H1 (cell line): ENCODE data around the gene MID2. TPM values are rescaled to one million over a fixed set of nuclear protein-coding genes. Genes with fewer than 3 reads are reported as not detected.

Experiments used
- CTCF ChIA-PET: fragments of 300-600 bp; sonication (Branson Sonifier 250); formaldehyde crosslinking; loops from one replicate; lab custom pipeline; 2021; ENCODE audit not compliant: partially characterized antibody; lab: Charles Lee
- POLR2A ChIA-PET: fragments of 300-600 bp; sonication (Branson Sonifier 250); formaldehyde crosslinking; loops from one replicate; lab custom pipeline; 2021; ENCODE audit warnings: inconsistent platforms; ENCODE audit not compliant: partially characterized antibody; lab: Charles Lee
- DNase-seq, 2 experiments: peaks; one replicate each; pipeline versions ENCODE4 v3.0.0 to v3.0.0-alpha.2; 2010 to 2022; ENCODE audit warnings: low spot score in 2 of 2, low read depth in 1 of 2, mixed read lengths in 1 of 2
- FAIRE-seq: peaks from 2 replicates; lab custom pipeline; 2011; peaks lifted over from hg19 to GRCh38; lab: Jason Lieb, UNC
- H2AFZ ChIP-seq: 2 replicates; pipeline ENCODE4 v1.8.1; 2012; ENCODE audit warnings: low read length, inconsistent platforms
- H2AK5ac ChIP-seq: 2 replicates; pipeline ENCODE4 v1.6.1; 2013; ENCODE audit warnings: low read depth, low read length
- H2BK120ac ChIP-seq: replicated peaks from 2 replicates; pipeline ENCODE3; 2013; ENCODE audit warnings: low read depth, low read length, inconsistent platforms
- H2BK12ac ChIP-seq: 2 replicates; pipeline ENCODE4 v1.6.1; 2013; ENCODE audit warnings: low read depth, low read length
- H2BK15ac ChIP-seq: 2 replicates; pipeline ENCODE4 v1.6.1; 2013; ENCODE audit warnings: low read length
- H2BK20ac ChIP-seq: 2 replicates; pipeline ENCODE4 v1.6.1; 2013; ENCODE audit warnings: low read length
- H2BK5ac ChIP-seq: 2 replicates; pipeline ENCODE4 v1.6.1; 2013; ENCODE audit warnings: low read depth, low read length
- H3K14ac ChIP-seq: 2 replicates; pipeline ENCODE4 v1.6.1; 2013; ENCODE audit warnings: inconsistent platforms; ENCODE audit not compliant: insufficient read length
- H3K18ac ChIP-seq: 2 replicates; pipeline ENCODE4 v1.6.1; 2013; ENCODE audit warnings: low read length; ENCODE audit errors: extremely low read depth
- H3K23ac ChIP-seq: 2 replicates; pipeline ENCODE4 v1.6.1; 2013; ENCODE audit warnings: inconsistent platforms; ENCODE audit not compliant: insufficient read length
- H3K23me2 ChIP-seq: 2 replicates; pipeline ENCODE4 v1.6.1; 2013; ENCODE audit warnings: low read depth, low read length
- H3K27ac ChIP-seq: 2 replicates; pipeline ENCODE4 v1.6.1; 2011; ENCODE audit warnings: low read depth, low read length, inconsistent platforms
- H3K27me3 ChIP-seq, 4 experiments: replicated peaks in 1 of 4; 1 replicate in 1 of 4; 2 replicates in 3 of 4; pipeline versions ENCODE4 v1.6.1 to v1.8.1; 2011 to 2013; ENCODE audit warnings: low read length in 3 of 4, mild to moderate bottlenecking in 3 of 4, inconsistent platforms in 2 of 4, mixed read lengths in 2 of 4, moderate library complexity in 1 of 4; ENCODE audit not compliant: control insufficient read depth in 3 of 4, insufficient read depth in 3 of 4; ENCODE audit errors: extremely low read depth in 1 of 4
- H3K36me3 ChIP-seq, 4 experiments: 2 replicates each; pipeline versions ENCODE4 v1.6.1 to v1.8.1; 2011 to 2013; ENCODE audit warnings: mild to moderate bottlenecking in 4 of 4, low read length in 3 of 4, moderate library complexity in 2 of 4, control low read depth in 1 of 4, inconsistent platforms in 1 of 4; ENCODE audit not compliant: insufficient read depth in 4 of 4, control insufficient read depth in 2 of 4
- H3K4ac ChIP-seq: replicated peaks from 2 replicates; pipeline ENCODE3; 2013; ENCODE audit warnings: low read length, low read depth, mixed read lengths, inconsistent platforms; ENCODE audit not compliant: insufficient read length
- H3K4me1 ChIP-seq, 4 experiments: replicated peaks in 1 of 4; 1 replicate in 1 of 4; 2 replicates in 3 of 4; pipeline versions ENCODE4 v1.6.1 to v1.8.1; 2011 to 2013; ENCODE audit warnings: low read length in 3 of 4, inconsistent platforms in 2 of 4, mixed read lengths in 1 of 4; ENCODE audit not compliant: insufficient read depth in 4 of 4, control insufficient read depth in 3 of 4
- H3K4me2 ChIP-seq, 2 experiments: 2 replicates each; pipeline versions ENCODE4 v1.6.1 to v1.8.1; 2011 to 2013; ENCODE audit warnings: low read depth in 2 of 2, low read length in 2 of 2, control low read depth in 1 of 2, inconsistent platforms in 1 of 2, mild to moderate bottlenecking in 1 of 2; ENCODE audit not compliant: insufficient read depth in 1 of 2
- H3K4me3 ChIP-seq, 4 experiments: fragments of 200-600, 300-600 bp in 1 of 4; sonication (generic), shearing (Covaris generic), sonication (Bioruptor Twin) in 1 of 4; 2 replicates each; pipeline versions ENCODE4 v1.5.1 to v1.8.1; 2011 to 2016; ENCODE audit warnings: low read length in 4 of 4, low read depth in 3 of 4, control low read depth in 2 of 4, inconsistent platforms in 2 of 4, mild to moderate bottlenecking in 2 of 4, mixed read lengths in 1 of 4, moderate library complexity in 1 of 4; ENCODE audit not compliant: insufficient read depth in 2 of 4; ENCODE audit errors: extremely low read depth in 1 of 4
- H3K56ac ChIP-seq: replicated peaks from 2 replicates; pipeline ENCODE3; 2013; ENCODE audit warnings: low read depth, mild to moderate bottlenecking, mixed read lengths, low read length, inconsistent platforms; ENCODE audit not compliant: insufficient read length
- H3K79me1 ChIP-seq: 2 replicates; pipeline ENCODE4 v1.6.1; 2013; ENCODE audit warnings: low read depth, low read length, control low read depth
- H3K79me2 ChIP-seq, 2 experiments: 2 replicates each; pipeline versions ENCODE4 v1.6.1 to v1.8.1; 2012 to 2013; ENCODE audit warnings: low read length in 2 of 2, mild to moderate bottlenecking in 2 of 2, inconsistent platforms in 1 of 2; ENCODE audit not compliant: insufficient read depth in 2 of 2, control insufficient read depth in 1 of 2
- H3K9ac ChIP-seq, 4 experiments: replicated peaks in 1 of 4; 1 replicate in 1 of 4; 2 replicates in 3 of 4; pipeline versions ENCODE4 v1.6.1 to v1.8.1; 2011 to 2013; ENCODE audit warnings: low read depth in 3 of 4, low read length in 3 of 4, control low read depth in 2 of 4, mild to moderate bottlenecking in 2 of 4, moderate library complexity in 2 of 4, inconsistent platforms in 1 of 4; ENCODE audit errors: extremely low read depth in 1 of 4
- H3K9me3 ChIP-seq, 2 experiments: 2 replicates each; pipeline versions ENCODE4 v1.6.1 to v1.8.1; 2012 to 2013; ENCODE audit warnings: mild to moderate bottlenecking in 2 of 2, moderate library complexity in 2 of 2, control low read depth in 1 of 2, inconsistent platforms in 1 of 2, low read depth in 1 of 2, low read length in 1 of 2, mixed read lengths in 1 of 2; ENCODE audit not compliant: insufficient read depth in 2 of 2
- H4K20me1 ChIP-seq, 2 experiments: replicated peaks in 1 of 2; 2 replicates each; pipeline versions ENCODE3 to v1.8.1; 2011 to 2013; ENCODE audit warnings: inconsistent platforms in 2 of 2, low read length in 2 of 2, mild to moderate bottlenecking in 1 of 2; ENCODE audit not compliant: insufficient read depth in 2 of 2, control insufficient read depth in 1 of 2
- H4K5ac ChIP-seq: 2 replicates; pipeline ENCODE4 v1.6.1; 2013; ENCODE audit warnings: low read length, low read depth, mixed read lengths, inconsistent platforms; ENCODE audit not compliant: insufficient read length
- H4K8ac ChIP-seq: 2 replicates; pipeline ENCODE4 v1.8.0; 2013; ENCODE audit warnings: mild to moderate bottlenecking, moderate library complexity, low read length, inconsistent platforms; ENCODE audit not compliant: insufficient read depth; ENCODE audit errors: extremely low read depth
- H4K91ac ChIP-seq: replicated peaks from 2 replicates; pipeline ENCODE3; 2013; ENCODE audit warnings: low read length, mixed read lengths, inconsistent platforms; ENCODE audit not compliant: insufficient read length
- ASH2L ChIP-seq: fragments of 200-600, 300-600 bp; sonication (generic); IDR thresholded peaks from one replicate; pipeline ENCODE4 v1.7.1; 2017; ENCODE audit warnings: low read length
- BCL11A ChIP-seq, 2 experiments: IDR thresholded peaks; one replicate each; pipeline ENCODE4 v1.6.1; 2011; ENCODE audit warnings: low read depth in 2 of 2, low read length in 2 of 2, mild to moderate bottlenecking in 2 of 2
- CBX5 ChIP-seq: fragments of 300-800, 300-1000 bp; sonication (generic); IDR thresholded peaks from 2 replicates; pipeline ENCODE4 v1.7.1; 2016; ENCODE audit warnings: antibody characterized with exemption, low read length, low read depth
- CBX8 ChIP-seq: fragments of 300-800, 300-1000 bp; sonication (generic); IDR thresholded peaks from 2 replicates; pipeline ENCODE4 v1.7.1; 2016; ENCODE audit warnings: low read depth, low read length, borderline replicate concordance
- CTBP2 ChIP-seq: IDR thresholded peaks from 2 replicates; pipeline ENCODE4 v1.7.0; 2011; ENCODE audit warnings: borderline replicate concordance, mild to moderate bottlenecking, moderate library complexity, mixed read lengths, low read length; ENCODE audit not compliant: insufficient read depth, insufficient read length
- JUN ChIP-seq: IDR thresholded peaks from 2 replicates; pipeline ENCODE4 v1.6.1; 2011; ENCODE audit warnings: low read depth, mild to moderate bottlenecking, improper control_type of control experiment, low read length
- JUND ChIP-seq: IDR thresholded peaks from 2 replicates; pipeline ENCODE4 v1.6.1; 2011; ENCODE audit warnings: mild to moderate bottlenecking, improper control_type of control experiment, low read length
- NRF1 ChIP-seq: IDR thresholded peaks from 2 replicates; pipeline ENCODE4 v1.6.1; 2011; ENCODE audit warnings: mild to moderate bottlenecking, low read depth, low read length, improper control_type of control experiment
- POLR2A ChIP-seq, 2 experiments: IDR thresholded peaks; 1 replicate in 1 of 2; 2 replicates in 1 of 2; pipeline ENCODE4 v1.6.1; 2011; ENCODE audit warnings: low read depth in 2 of 2, low read length in 2 of 2, mild to moderate bottlenecking in 2 of 2; ENCODE audit errors: control extremely low read depth in 1 of 2
- SP2 ChIP-seq: IDR thresholded peaks from 2 replicates; pipeline ENCODE4 v1.6.1; 2012; ENCODE audit warnings: mild to moderate bottlenecking, low read length, inconsistent platforms
- SP4 ChIP-seq: IDR thresholded peaks from 2 replicates; pipeline ENCODE4 v1.6.1; 2012; ENCODE audit warnings: low read length, inconsistent platforms
- SUZ12 ChIP-seq: fragments of 200-600 bp; sonication (generic); IDR thresholded peaks from 2 replicates; pipeline ENCODE4 v1.6.1; 2012; ENCODE audit warnings: mild to moderate bottlenecking, inconsistent platforms, low read length, moderate library complexity, mixed read lengths
- TAF1 ChIP-seq: IDR thresholded peaks from 2 replicates; pipeline ENCODE4 v1.6.1; 2011; ENCODE audit warnings: mild to moderate bottlenecking, low read depth, low read length
- TBP ChIP-seq: IDR thresholded peaks from 2 replicates; pipeline ENCODE4 v1.6.1; 2011; ENCODE audit warnings: low read depth, low read length, improper control_type of control experiment
- TCF12 ChIP-seq: IDR thresholded peaks from 2 replicates; pipeline ENCODE4 v1.6.1; 2011; ENCODE audit warnings: low read depth, mild to moderate bottlenecking, low read length
- WGBS, 2 experiments: shearing (Covaris generic) in 1 of 2; methylation state at CpG; one replicate each; pipeline versions ENCODE4 v1.1.6 to v1.1.7; 2013 to 2015; ENCODE audit warnings: low lambda C conversion rate in 2 of 2, mixed read lengths in 2 of 2, inconsistent platforms in 1 of 2, low coverage in 1 of 2, missing lambda C conversion rate in 1 of 2; ENCODE audit not compliant: insufficient replicate concordance in 2 of 2, insufficient coverage in 1 of 2, insufficient read length in 1 of 2; ENCODE audit errors: extremely low coverage in 1 of 2, missing lambda C conversion rate in 1 of 2; 5-methylcytosine and 5-hydroxymethylcytosine counted together
- polyA plus RNA-seq, 7 experiments: library from polyadenylated mRNA; depleted of rRNA in 3 of 7; stranded (reverse) in 5 of 7; unstranded in 2 of 7; fragments of >200 nt in 5 of 7; fragments of 200-250 nt in 2 of 7; gene quantifications; 1 replicate in 5 of 7; 2 replicates in 1 of 7; 4 replicates in 1 of 7; pipeline versions ENCODE4 v1.2.1 to v1.2.3, GENCODE V29; 2011 to 2013; ENCODE audit warnings: missing spikeins in 2 of 7, mixed read lengths in 2 of 7
- total RNA-seq: library from RNA; stranded (reverse); fragmentation: NEBNext Ultra II Directional; extraction: Animal tissue kit (Norgen Biotek cat#: 25700); gene quantifications from 2 replicates; pipeline ENCODE4 v1.2.1, GENCODE V29; 2021
- TF ChIP-seq, protein P1 (sequence below): IDR thresholded peaks from 2 replicates; pipeline ENCODE4 v1.6.1; 2012; ENCODE audit warnings: inconsistent platforms

The MID2 gene
- total and polyA plus RNA-seq, 2 of the 8 experiments (the other 6 are each of a cell fraction or from before 2014, with no cell fraction given), result 0.98 to 1.7 TPM

GRCh38 chrX:107924136-107924746 lies 98.6 kb downstream of the MID2 start:
- Histone ChIP-seq H3K27ac (no peak overlapping the region), H4K8ac (no peak overlapping the region), H3K56ac (no peak overlapping the region), H3K36me3 (no peaks in the 10 kb centered on the region), H3K9ac (no peak overlapping the region), H4K91ac (no peak overlapping the region), H2BK20ac (no peak overlapping the region), H2BK15ac (no peak overlapping the region), H3K79me1 (no peaks in the 10 kb centered on the region), H3K18ac (no peak overlapping the region), H3K4me3 (no peak overlapping the region), H3K23me2 (no peaks in the 10 kb centered on the region), H3K23ac (no peak overlapping the region), H3K4me2 (no peak overlapping the region), H3K14ac (no peak overlapping the region), H2AFZ (no peak overlapping the region), H2BK120ac (no peak overlapping the region), H3K4me1 (no peaks in the 10 kb centered on the region; a peak in 1 of 7 replicates), H3K4ac (no peak overlapping the region), H4K5ac (no peak overlapping the region), H2BK5ac (no peak overlapping the region), H2BK12ac (no peak overlapping the region), H3K9me3 (no peaks in the 10 kb centered on the region), H4K20me1 (no peaks in the 10 kb centered on the region), H3K27me3 (no peaks in the 10 kb centered on the region), H2AK5ac (no peak overlapping the region), H3K79me2 (no peaks in the 10 kb centered on the region)
- DNase-seq (no peak), FAIRE-seq (no peak)
- 100% methylated on average over 3 of the region's 7 CpGs; no CpG with 5 or more reads in 1 of the 2 experiments for WGBS, 2 experiments
- CTCF ChIA-PET, result no interaction called here
- POLR2A ChIA-PET, result no interaction called here
- TF ChIP-seq TBP (no peak), JUND (no peak), SP2 (no peak), POLR2A (IDR thresholded peaks at IDR 0.05; ENCODE audit: control extremely low read depth in 1 of 2, low read depth in 2 of 2, low read length in 2 of 2) (no peak), TCF12 (no peak), BCL11A (IDR thresholded peaks at IDR 0.05; ENCODE audit: low read depth in 2 of 2, low read length in 2 of 2) (no peak), TAF1 (no peak), ASH2L (no peak), JUN (no peak), CTBP2 (no peak), CBX8 (no peak), NRF1 (no peak), SUZ12 (no peak), CBX5 (no peak), SP4 (no peak)
- TF ChIP-seq, protein P1, sequence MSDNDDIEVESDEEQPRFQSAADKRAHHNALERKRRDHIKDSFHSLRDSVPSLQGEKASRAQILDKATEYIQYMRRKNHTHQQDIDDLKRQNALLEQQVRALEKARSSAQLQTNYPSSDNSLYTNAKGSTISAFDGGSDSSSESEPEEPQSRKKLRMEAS, result no peak
